Mucosa of stomach (tissue), 1 donor: Measurements from ENCODE around the gene ENDOV.
"Not testable (repeated sequence)": the region's sequence is repeated elsewhere in the genome, so short reads cannot be mapped to it uniquely, and the experiment has no call there.

Source experiments
- H3K27me3 ChIP-seq: one replicate; pipeline ENCODE4 v1.7.0; 2013; ENCODE audit warnings: mild to moderate bottlenecking, low read length; ENCODE audit not compliant: control insufficient read depth, insufficient read depth
- H3K36me3 ChIP-seq: one replicate; pipeline ENCODE4 v1.7.0; 2013; ENCODE audit warnings: low read length; ENCODE audit not compliant: control insufficient read depth, insufficient read depth
- H3K4me1 ChIP-seq: one replicate; pipeline ENCODE4 v1.7.0; 2013; ENCODE audit warnings: mild to moderate bottlenecking, low read length; ENCODE audit not compliant: control insufficient read depth, insufficient read depth
- H3K4me3 ChIP-seq: one replicate; pipeline ENCODE4 v1.7.0; 2013; ENCODE audit warnings: low read length
- H3K9ac ChIP-seq: one replicate; pipeline ENCODE4 v1.7.0; 2013; ENCODE audit warnings: mild to moderate bottlenecking, low read length, moderate library complexity
- H3K9me3 ChIP-seq: one replicate; pipeline ENCODE4 v1.7.0; 2013; ENCODE audit warnings: mild to moderate bottlenecking, low read length, moderate library complexity; ENCODE audit not compliant: control insufficient read depth
- donor health status: Pancreatic carcinoma.

Gene ENDOV

GRCh38 chr17:80389011-80389995 is 25.7 kb upstream of the ENDOV start:
- Histone ChIP-seq H3K36me3 (peaks cover 22% of the 10 kb centered on the region), H3K4me3 (no peak overlapping the region)

GRCh38 chr17:80393241-80393890 is 21.6 kb upstream of the ENDOV start:
- Histone ChIP-seq H3K9me3 (no peaks in the 10 kb centered on the region), H3K4me3 (no peak overlapping the region), H3K27me3 (no peaks in the 10 kb centered on the region), H3K36me3 (peaks cover 11% of the 10 kb centered on the region), H3K9ac (no peak overlapping the region), H3K4me1 (no peaks in the 10 kb centered on the region)

More at GRCh38 chr17:80389011-80389995, 25.7 kb upstream of the ENDOV start:
- H3K4me1 ChIP-seq: no peaks in the 10 kb centered on the region
- H3K9ac ChIP-seq: no peak overlapping the region
- no peaks in the 10 kb centered on the region for H3K9me3 ChIP-seq
- H3K27me3 ChIP-seq: no peaks in the 10 kb centered on the region

GRCh38 chr17:80393961-80394360 is 21.0 kb upstream of the ENDOV start:
- no peak overlapping the region for H3K4me3 ChIP-seq
- H3K9ac ChIP-seq: no peak overlapping the region
- no peaks in the 10 kb centered on the region for H3K4me1 ChIP-seq
- peaks cover 6% of the 10 kb centered on the region for H3K36me3 ChIP-seq
- H3K9me3 ChIP-seq: no peaks in the 10 kb centered on the region
- H3K27me3 ChIP-seq: no peaks in the 10 kb centered on the region

- no peaks in the 10 kb centered on the region for H3K4me1 ChIP-seq
- no peaks in the 10 kb centered on the region for H3K27me3 ChIP-seq
- H3K9me3 ChIP-seq: no peaks in the 10 kb centered on the region
- no peaks in the 10 kb centered on the region for H3K36me3 ChIP-seq
- H3K4me3 ChIP-seq: no peak overlapping the region
- no peak overlapping the region for H3K9ac ChIP-seq
These were observed 20.2 kb upstream of the ENDOV start for GRCh38 chr17:80394629-80395216.

GRCh38 chr17:80395402-80396151 is 19.4 kb upstream of the ENDOV start:
- Histone ChIP-seq H3K4me1 (no peaks in the 10 kb centered on the region), H3K36me3 (no peaks in the 10 kb centered on the region), H3K4me3 (no peak overlapping the region), H3K27me3 (no peaks in the 10 kb centered on the region), H3K9ac (no peak overlapping the region), H3K9me3 (no peaks in the 10 kb centered on the region)

GRCh38 chr17:80396157-80397033 is 18.6 kb upstream of the ENDOV start:
- no peak overlapping the region for H3K4me3 ChIP-seq
- H3K27me3 ChIP-seq: no peaks in the 10 kb centered on the region
- no peaks in the 10 kb centered on the region for H3K4me1 ChIP-seq
- H3K9me3 ChIP-seq: no peaks in the 10 kb centered on the region
- H3K36me3 ChIP-seq: no peaks in the 10 kb centered on the region
- no peak overlapping the region for H3K9ac ChIP-seq

- Histone ChIP-seq H3K27me3 (no peaks in the 10 kb centered on the region), H3K4me3 (no peak overlapping the region), H3K36me3 (no peaks in the 10 kb centered on the region), H3K9ac (no peak overlapping the region), H3K9me3 (no peaks in the 10 kb centered on the region), H3K4me1 (no peaks in the 10 kb centered on the region)
These were observed 18.0 kb upstream of the ENDOV start for GRCh38 chr17:80397034-80397387.

GRCh38 chr17:80397686-80398085 is 17.3 kb upstream of the ENDOV start:
- Histone ChIP-seq H3K4me3 (no peak overlapping the region), H3K9ac (no peak overlapping the region), H3K36me3 (no peaks in the 10 kb centered on the region)

GRCh38 chr17:80401086-80401485 is 13.9 kb upstream of the ENDOV start:
- H3K4me1 ChIP-seq, H3K27me3 ChIP-seq, H3K4me3 ChIP-seq, H3K36me3 ChIP-seq, H3K9ac ChIP-seq, H3K9me3 ChIP-seq: not testable (repeated sequence)

More at GRCh38 chr17:80397686-80398085, 17.3 kb upstream of the ENDOV start:
- no peaks in the 10 kb centered on the region for H3K4me1 ChIP-seq
- no peaks in the 10 kb centered on the region for H3K27me3 ChIP-seq
- H3K9me3 ChIP-seq: no peaks in the 10 kb centered on the region

- H3K36me3 ChIP-seq: not testable (repeated sequence)
These were observed 12.9 kb upstream of the ENDOV start for GRCh38 chr17:80402102-80402501.

GRCh38 chr17:80402959-80403358 is 12.0 kb upstream of the ENDOV start:
- H3K4me3 ChIP-seq: no peak overlapping the region
- no peaks in the 10 kb centered on the region for H3K9me3 ChIP-seq
- no peaks in the 10 kb centered on the region for H3K4me1 ChIP-seq
- H3K36me3 ChIP-seq: no peaks in the 10 kb centered on the region
- no peaks in the 10 kb centered on the region for H3K27me3 ChIP-seq
- no peak overlapping the region for H3K9ac ChIP-seq

More at GRCh38 chr17:80402102-80402501, 12.9 kb upstream of the ENDOV start:
- H3K4me1 ChIP-seq, H3K4me3 ChIP-seq, H3K9me3 ChIP-seq, H3K27me3 ChIP-seq, H3K9ac ChIP-seq: not testable (repeated sequence)
